Stimulated activated naive CD8-positive, alpha-beta T cell treated with anti-CD3 and anti-CD28 coated beads, Interleukin-15, amount 100 ng/mL, for 72 hours (primary cell): ENCODE data around the gene SGMS1.

Experiments
- ATAC-seq: fragments of 150-1000 bp; cut with Tn5 transposase; 2 replicates; pipeline ENCODE4 v1.10.0; 2021; ENCODE audit warnings: mild to moderate bottlenecking, moderate library complexity
- DNase-seq, 2 donors: peaks; one replicate each; pipeline ENCODE4 v3.0.0; 2021 to 2022
- H3K27ac Mint-ChIP-seq, 2 donors: one replicate each; pipeline ENCODE4 v1.8.0; 2022; ENCODE audit warnings: mild to moderate bottlenecking in 2 of 2, mixed read lengths in 2 of 2, moderate library complexity in 2 of 2
- H3K27me3 Mint-ChIP-seq: one replicate; pipeline ENCODE4 v1.8.0; 2022; ENCODE audit warnings: mixed read lengths
- H3K4me1 Mint-ChIP-seq: one replicate; pipeline ENCODE4 v1.8.0; 2022; ENCODE audit warnings: mild to moderate bottlenecking, mixed read lengths
- H3K4me3 Mint-ChIP-seq, 2 donors: one replicate each; pipeline ENCODE4 v1.8.0; 2022; ENCODE audit warnings: mild to moderate bottlenecking in 2 of 2, mixed read lengths in 2 of 2, moderate library complexity in 1 of 2
- H3K9me3 Mint-ChIP-seq, 2 donors: one replicate each; pipeline ENCODE4 v1.8.0; 2022; ENCODE audit warnings: mixed read lengths in 2 of 2

Gene SGMS1

GRCh38 chr10:50422259-50422658, 201.5 kb downstream of the SGMS1 start:
- Mint-ChIP-seq H3K27ac (no peak overlapping the region), H3K9me3 (no peaks in the 10 kb centered on the region), H3K4me3 (no peak overlapping the region), H3K27me3 (no peaks in the 10 kb centered on the region), H3K4me1 (peaks cover 48% of the 10 kb centered on the region)
- ATAC-seq (no peak), DNase-seq (no peak)

DNA sequence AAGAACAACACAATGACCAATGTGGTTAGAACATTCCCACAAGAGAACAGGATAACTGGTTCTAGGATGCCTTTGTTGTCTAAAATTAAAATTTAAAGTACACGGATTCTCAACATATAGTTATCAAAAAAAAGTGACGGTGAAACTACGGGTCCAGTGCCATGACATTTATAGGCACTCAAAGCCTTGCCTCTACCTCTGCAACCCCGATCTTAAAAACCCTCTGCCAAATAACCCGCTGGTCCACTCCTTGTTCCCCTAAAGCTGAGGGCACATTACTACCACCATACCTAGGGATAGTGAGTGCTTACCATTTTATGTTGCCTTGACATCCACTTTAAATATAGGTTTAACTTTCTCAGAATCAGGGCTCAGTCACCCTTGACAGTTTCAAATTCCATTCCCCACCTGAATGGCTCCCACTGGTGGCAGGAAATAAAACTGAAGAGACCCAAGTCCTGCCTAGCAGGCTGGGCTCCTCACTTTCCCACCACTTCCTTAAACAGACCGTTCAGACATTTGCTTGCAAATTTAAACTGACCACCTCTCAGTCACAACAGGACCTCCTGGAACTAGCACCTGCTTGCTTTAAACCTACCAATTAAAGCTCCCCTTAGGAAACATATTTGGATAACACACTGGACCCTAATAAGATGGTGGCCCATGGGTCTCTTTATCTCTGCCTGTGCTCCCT, 202.6 kb downstream of the SGMS1 start:
- DNase-seq = peak; percentile 9 to 27
- H3K4me1 Mint-ChIP-seq = peaks cover 38% of the 10 kb centered on the region
- H3K27ac Mint-ChIP-seq = no peak overlapping the region
- peak; percentile 44 for ATAC-seq
- no peaks in the 10 kb centered on the region for H3K9me3 Mint-ChIP-seq
- H3K27me3 Mint-ChIP-seq = no peaks in the 10 kb centered on the region
- no peak overlapping the region for H3K4me3 Mint-ChIP-seq

GRCh38 chr10:50420196-50420595, 203.6 kb downstream of the SGMS1 start:
- no peak for DNase-seq
- Mint-ChIP-seq H3K4me1 (peaks cover 37% of the 10 kb centered on the region), H3K4me3 (no peak overlapping the region), H3K27ac (no peak overlapping the region), H3K27me3 (no peaks in the 10 kb centered on the region), H3K9me3 (no peaks in the 10 kb centered on the region)
- ATAC-seq = no peak

- Mint-ChIP-seq H3K27me3 (no peaks in the 10 kb centered on the region), H3K9me3 (no peaks in the 10 kb centered on the region), H3K4me3 (no peak overlapping the region), H3K27ac (no peak overlapping the region), H3K4me1 (peaks cover 37% of the 10 kb centered on the region)
- no peak for ATAC-seq
- no peak for DNase-seq
Observed at GRCh38 chr10:50419756-50420155, 204.0 kb downstream of the SGMS1 start.

- DNase-seq (no peak), ATAC-seq (no peak)
- Mint-ChIP-seq H3K27me3 (no peaks in the 10 kb centered on the region), H3K4me1 (peaks cover 37% of the 10 kb centered on the region), H3K4me3 (no peak overlapping the region), H3K27ac (no peak overlapping the region), H3K9me3 (no peaks in the 10 kb centered on the region)
Observed at GRCh38 chr10:50419091-50419490, 204.7 kb downstream of the SGMS1 start.

- no peaks in the 10 kb centered on the region for H3K9me3 Mint-ChIP-seq
- peaks cover 37% of the 10 kb centered on the region for H3K4me1 Mint-ChIP-seq
Observed at GRCh38 chr10:50417886-50418830, 205.6 kb downstream of the SGMS1 start.

DNA sequence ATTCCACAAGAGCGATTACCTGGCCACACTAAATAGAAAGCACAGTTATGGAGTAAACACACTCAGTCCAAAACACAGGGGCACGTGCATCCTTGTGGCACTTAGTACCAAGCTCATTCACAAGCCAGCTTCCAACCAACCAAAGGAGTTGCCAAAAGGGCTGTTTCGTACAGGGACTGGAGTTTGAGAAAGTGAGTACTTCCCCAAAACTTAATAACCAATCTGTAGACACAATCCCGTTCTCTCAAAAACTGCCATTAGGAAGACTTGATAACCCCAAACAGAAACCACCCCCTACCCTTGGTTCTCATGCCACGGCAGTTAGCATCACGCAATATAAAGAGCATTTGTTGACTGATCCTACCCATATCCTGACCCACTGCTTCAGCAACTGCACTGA, 206.3 kb downstream of the SGMS1 start:
- H3K9me3 Mint-ChIP-seq = no peaks in the 10 kb centered on the region
- ATAC-seq (peak; percentile 15), DNase-seq (no peak)
- H3K27ac Mint-ChIP-seq = no peak overlapping the region
- peaks cover 38% of the 10 kb centered on the region for H3K4me1 Mint-ChIP-seq
- peak overlapping the region; percentile 86 to 91 for H3K4me3 Mint-ChIP-seq
- H3K27me3 Mint-ChIP-seq = no peaks in the 10 kb centered on the region

More at GRCh38 chr10:50417886-50418830, 205.6 kb downstream of the SGMS1 start:
- DNase-seq = peak; percentile 47 to 52
- ATAC-seq = peak; percentile 96
- peak overlapping the region; percentile 86 to 91 for H3K4me3 Mint-ChIP-seq
- H3K27ac Mint-ChIP-seq = no peak overlapping the region
- no peaks in the 10 kb centered on the region for H3K27me3 Mint-ChIP-seq

GRCh38 chr10:50416881-50417280, 206.9 kb downstream of the SGMS1 start:
- Mint-ChIP-seq H3K4me1 (peaks cover 39% of the 10 kb centered on the region), H3K4me3 (no peak overlapping the region), H3K27me3 (no peaks in the 10 kb centered on the region), H3K9me3 (no peaks in the 10 kb centered on the region), H3K27ac (no peak overlapping the region)
- DNase-seq (no peak), ATAC-seq (no peak)

DNA sequence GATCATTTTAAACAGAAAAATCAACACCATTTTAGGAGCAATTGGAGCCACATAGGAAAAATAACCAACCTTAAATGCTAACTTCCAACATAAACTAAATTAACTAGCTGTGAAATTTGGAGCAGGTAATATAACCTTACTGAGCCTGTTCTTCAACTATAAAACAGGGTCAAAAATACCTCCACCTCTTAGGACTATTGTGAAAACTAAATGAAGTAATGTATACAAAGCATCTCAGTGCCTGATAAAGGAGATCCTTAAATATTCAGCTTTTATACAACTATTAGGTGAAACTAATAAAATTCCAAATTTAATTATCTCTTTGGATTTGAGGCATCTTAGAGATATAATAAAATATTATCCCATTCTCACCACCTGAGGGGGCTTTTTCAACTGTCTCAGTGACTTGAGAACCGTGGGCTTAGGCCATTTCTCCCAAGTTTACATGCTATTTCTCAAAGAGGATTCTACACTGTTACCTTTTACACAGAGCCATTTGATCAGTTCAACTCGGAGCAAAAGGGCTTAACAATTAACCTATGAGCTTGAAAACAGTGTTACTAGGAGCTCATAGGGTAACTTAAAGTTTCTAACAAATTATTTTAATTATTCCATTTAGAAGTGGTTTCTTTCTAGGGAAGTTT, 207.5 kb downstream of the SGMS1 start:
- no peak for ATAC-seq
- Mint-ChIP-seq H3K27ac (no peak overlapping the region), H3K9me3 (no peaks in the 10 kb centered on the region), H3K4me3 (no peak overlapping the region), H3K27me3 (no peaks in the 10 kb centered on the region), H3K4me1 (peaks cover 33% of the 10 kb centered on the region)
- no peak for DNase-seq

GRCh38 chr10:50415292-50415691, 208.5 kb downstream of the SGMS1 start:
- Mint-ChIP-seq H3K4me3 (no peak overlapping the region), H3K27ac (no peak overlapping the region), H3K27me3 (no peaks in the 10 kb centered on the region), H3K4me1 (peaks cover 29% of the 10 kb centered on the region), H3K9me3 (no peaks in the 10 kb centered on the region)
- no peak for DNase-seq
- ATAC-seq = no peak

- H3K4me3 Mint-ChIP-seq = no peak overlapping the region
- peak overlapping the region in 1 of 2 donors; percentile 66 for H3K27ac Mint-ChIP-seq
- peak; percentile 46 for ATAC-seq
- H3K9me3 Mint-ChIP-seq = peaks cover 0 to 6% of the 10 kb centered on the region in 2 donors
- peaks cover 27% of the 10 kb centered on the region for H3K4me1 Mint-ChIP-seq
- DNase-seq = no peak
- H3K27me3 Mint-ChIP-seq = no peaks in the 10 kb centered on the region
Observed at GRCh38 chr10:50410066-50410811, 213.5 kb downstream of the SGMS1 start.

GRCh38 chr10:50407076-50407801, 216.5 kb downstream of the SGMS1 start:
- H3K4me3 Mint-ChIP-seq = no peak overlapping the region
- no peaks in the 10 kb centered on the region for H3K27me3 Mint-ChIP-seq

DNA sequence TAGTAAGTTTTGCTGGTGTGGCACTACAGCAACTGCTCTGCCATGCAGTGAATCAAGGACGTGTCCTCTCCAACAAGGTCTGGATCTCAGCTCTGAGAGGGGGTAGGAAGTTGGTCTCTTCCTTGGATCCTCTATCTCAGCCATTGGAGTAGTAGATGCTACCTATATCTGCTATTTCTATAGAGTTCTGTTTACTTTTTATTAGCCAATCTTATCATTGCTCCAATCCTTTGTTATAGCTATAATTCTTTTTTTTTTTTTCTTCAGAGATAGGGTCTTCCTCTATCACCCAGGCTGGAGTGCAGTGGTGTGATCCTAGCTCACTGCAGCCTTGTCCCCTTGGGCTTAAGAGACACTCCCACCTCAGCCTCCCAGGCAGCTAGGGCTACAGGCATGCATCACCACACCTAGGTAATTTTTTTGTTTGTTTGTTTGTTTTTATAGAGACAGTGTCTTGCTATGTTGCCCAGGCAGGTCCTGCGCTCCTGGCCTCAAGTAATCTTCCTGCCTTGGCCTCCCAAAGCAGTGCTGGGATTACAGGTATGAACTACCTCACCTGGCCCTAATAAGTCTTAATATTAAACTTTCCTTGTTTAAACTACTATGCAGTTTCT, 217.2 kb downstream of the SGMS1 start:
- H3K4me1 Mint-ChIP-seq = peaks cover 21% of the 10 kb centered on the region
- H3K9me3 Mint-ChIP-seq = peaks cover 0 to 6% of the 10 kb centered on the region in 2 donors

More at GRCh38 chr10:50407076-50407801, 216.5 kb downstream of the SGMS1 start:
- DNase-seq (no peak), ATAC-seq (no peak)
- Mint-ChIP-seq H3K4me1 (peaks cover 24% of the 10 kb centered on the region), H3K9me3 (peaks cover 0 to 6% of the 10 kb centered on the region in 2 donors), H3K27ac (no peak overlapping the region)

GRCh38 chr10:50405723-50406122, 218.0 kb downstream of the SGMS1 start:
- H3K4me3 Mint-ChIP-seq = no peak overlapping the region
- no peak overlapping the region for H3K27ac Mint-ChIP-seq

More for the DNA sequence above, 217.2 kb downstream of the SGMS1 start:
- DNase-seq (no peak), ATAC-seq (no peak)
- H3K27ac Mint-ChIP-seq = no peak overlapping the region
- no peak overlapping the region for H3K4me3 Mint-ChIP-seq
- no peaks in the 10 kb centered on the region for H3K27me3 Mint-ChIP-seq

More at GRCh38 chr10:50405723-50406122, 218.0 kb downstream of the SGMS1 start:
- peaks cover 19% of the 10 kb centered on the region for H3K4me1 Mint-ChIP-seq
- no peaks in the 10 kb centered on the region for H3K27me3 Mint-ChIP-seq
- ATAC-seq = no peak
- no peak for DNase-seq
- H3K9me3 Mint-ChIP-seq = peaks cover 0 to 6% of the 10 kb centered on the region in 2 donors
